MM.1S (cell line): ENCODE measurements around the gene CHKB.

Source experiments
- DNase-seq: peaks from one replicate; pipeline ENCODE4 v3.0.0-alpha.2; 2015
- H2AFZ ChIP-seq: fragments of 300-600 bp; sonication (generic); 2 replicates; pipeline ENCODE4 v1.6.0; 2016; ENCODE audit warnings: antibody characterized with exemption, low read length
- H3F3A ChIP-seq: fragments of 300-600 bp; sonication (generic); 2 replicates; pipeline ENCODE4 v1.6.1; 2016; ENCODE audit warnings: mild to moderate bottlenecking, antibody characterized with exemption, low read length, moderate library complexity, mixed read lengths; ENCODE audit not compliant: insufficient read depth
- H3K27ac ChIP-seq: fragments of 300-600 bp; sonication (generic); 2 replicates; pipeline ENCODE4 v1.5.1; 2016; ENCODE audit warnings: mild to moderate bottlenecking, low read length
- H3K27me3 ChIP-seq: fragments of 300-600 bp; sonication (generic); replicated peaks from 2 replicates; pipeline ENCODE4 v1.6.0; 2016; ENCODE audit warnings: low read length; ENCODE audit not compliant: insufficient read depth
- H3K36me3 ChIP-seq: fragments of 300-600 bp; sonication (generic); replicated peaks from 2 replicates; pipeline ENCODE4 v1.6.1; 2016; ENCODE audit warnings: mild to moderate bottlenecking, low read length, mixed read lengths; ENCODE audit not compliant: insufficient read depth
- H3K4me1 ChIP-seq: fragments of 300-600 bp; sonication (generic); 2 replicates; pipeline ENCODE4 v1.6.1; 2016; ENCODE audit warnings: low read length, mixed read lengths
- H3K4me2 ChIP-seq: fragments of 300-600 bp; sonication (generic); 2 replicates; pipeline ENCODE4 v1.6.0; 2016; ENCODE audit warnings: low read depth, low read length
- H3K4me3 ChIP-seq: fragments of 300-600 bp; sonication (generic); 2 replicates; pipeline ENCODE4 v1.5.1; 2016; ENCODE audit warnings: low read length, mixed read lengths
- H3K79me2 ChIP-seq: fragments of 300-600 bp; sonication (generic); 2 replicates; pipeline ENCODE4 v1.6.1; 2016; ENCODE audit warnings: mixed run types, low read length, mixed read lengths
- H3K9ac ChIP-seq: fragments of 300-600 bp; sonication (generic); 2 replicates; pipeline ENCODE4 v1.6.1; 2016; ENCODE audit warnings: low read length, mixed read lengths
- H3K9me2 ChIP-seq: fragments of 300-600 bp; sonication (generic); replicated peaks from 2 replicates; pipeline ENCODE4 v1.6.1; 2016; ENCODE audit warnings: mild to moderate bottlenecking, low read length, mixed read lengths; ENCODE audit not compliant: insufficient read depth
- H3K9me3 ChIP-seq: fragments of 300-600 bp; sonication (generic); replicated peaks from 2 replicates; pipeline ENCODE4 v1.6.1; 2016; ENCODE audit warnings: mild to moderate bottlenecking, low read length, mixed read lengths; ENCODE audit not compliant: insufficient read depth
- H4K20me1 ChIP-seq: fragments of 300-600 bp; sonication (generic); 2 replicates; pipeline ENCODE4 v1.6.1; 2016; ENCODE audit warnings: mild to moderate bottlenecking, low read length, moderate library complexity, mixed read lengths; ENCODE audit not compliant: insufficient read depth
- EZH2 ChIP-seq: fragments of 300-600 bp; sonication (generic); optimal IDR thresholded peaks from 2 replicates; pipeline ENCODE3; 2017; ENCODE audit warnings: low read depth, mild to moderate bottlenecking, antibody characterized with exemption, low read length, mixed read lengths
- EZH2phosphoT487 ChIP-seq: fragments of 300-600 bp; sonication (generic); IDR thresholded peaks from 2 replicates; pipeline ENCODE4 v1.6.1; 2018; ENCODE audit warnings: antibody characterized with exemption, low read length
- TF ChIP-seq, protein P1 (sequence below): fragments of 300-600 bp; sonication (generic); IDR thresholded peaks from 2 replicates; pipeline ENCODE4 v1.5.1; 2016; ENCODE audit warnings: antibody characterized with exemption, low read length, mixed read lengths

The CHKB gene

DNA sequence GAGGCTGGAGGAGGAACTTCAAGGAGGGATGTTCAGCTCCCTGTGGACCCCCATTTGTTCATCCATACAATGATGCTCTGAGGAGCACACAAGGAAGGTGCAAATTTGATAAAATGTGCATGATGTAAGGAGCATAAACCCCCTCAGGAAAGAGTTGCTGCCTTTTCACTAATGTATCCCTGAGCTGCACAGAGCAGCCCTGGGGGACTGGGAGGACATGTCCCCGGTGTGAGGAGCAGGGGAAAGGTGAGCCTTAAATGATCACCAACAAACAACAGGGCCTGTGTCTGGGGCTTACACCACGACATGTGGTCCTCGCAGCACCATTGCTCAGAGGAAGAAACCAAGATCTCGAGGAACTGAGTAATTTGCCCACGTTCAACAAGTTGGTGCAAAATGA lies 14.4 kb upstream of the CHKB start:
- H3K9me3 ChIP-seq: no peaks in the 10 kb centered on the region
- H3K79me2 ChIP-seq: no peaks in the 10 kb centered on the region
- no peak for TF ChIP-seq EZH2phosphoT487
- no peaks in the 10 kb centered on the region for H3K4me1 ChIP-seq
- H3K27me3 ChIP-seq: peaks cover 60% of the 10 kb centered on the region
- no peak for DNase-seq
- no peaks in the 10 kb centered on the region for H3K9me2 ChIP-seq
- H3K27ac ChIP-seq: no peak overlapping the region
- no peak overlapping the region for H3K4me2 ChIP-seq
- no peaks in the 10 kb centered on the region for H3F3A ChIP-seq
- H3K36me3 ChIP-seq: no peaks in the 10 kb centered on the region
- H2AFZ ChIP-seq: no peak overlapping the region
- H3K9ac ChIP-seq: no peak overlapping the region
- H4K20me1 ChIP-seq: no peaks in the 10 kb centered on the region
- no peak overlapping the region for H3K4me3 ChIP-seq

DNA sequence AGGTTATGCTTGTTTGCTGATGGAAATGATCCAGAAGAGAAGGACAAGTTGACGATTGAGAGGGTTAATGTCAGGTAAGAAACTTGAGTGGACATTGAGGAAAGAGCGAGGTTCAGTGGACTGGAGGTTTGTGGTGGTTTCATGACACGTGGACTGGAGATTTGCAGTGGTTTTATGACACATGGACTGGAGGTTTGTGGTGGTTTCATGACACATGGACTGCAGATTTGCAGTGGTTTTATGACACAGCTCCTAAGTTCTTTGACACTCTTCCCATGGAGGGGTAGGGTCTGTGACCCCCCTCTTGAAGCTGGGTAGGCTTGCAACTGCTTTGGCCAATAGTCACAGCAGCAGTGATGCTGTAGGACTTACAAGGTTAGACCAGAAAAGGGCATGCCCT lies 12.5 kb upstream of the CHKB start:
- Histone ChIP-seq H3K27ac (no peak overlapping the region), H3F3A (no peaks in the 10 kb centered on the region), H3K4me3 (no peak overlapping the region), H3K9ac (no peak overlapping the region), H2AFZ (no peak overlapping the region), H3K36me3 (no peaks in the 10 kb centered on the region), H3K27me3 (peaks cover 59% of the 10 kb centered on the region), H3K4me1 (no peaks in the 10 kb centered on the region), H4K20me1 (no peaks in the 10 kb centered on the region), H3K79me2 (no peaks in the 10 kb centered on the region), H3K9me2 (no peaks in the 10 kb centered on the region), H3K9me3 (no peaks in the 10 kb centered on the region), H3K4me2 (no peak overlapping the region)
- no peak for TF ChIP-seq EZH2phosphoT487
- no peak for TF ChIP-seq EZH2
- TF ChIP-seq, protein P1, sequence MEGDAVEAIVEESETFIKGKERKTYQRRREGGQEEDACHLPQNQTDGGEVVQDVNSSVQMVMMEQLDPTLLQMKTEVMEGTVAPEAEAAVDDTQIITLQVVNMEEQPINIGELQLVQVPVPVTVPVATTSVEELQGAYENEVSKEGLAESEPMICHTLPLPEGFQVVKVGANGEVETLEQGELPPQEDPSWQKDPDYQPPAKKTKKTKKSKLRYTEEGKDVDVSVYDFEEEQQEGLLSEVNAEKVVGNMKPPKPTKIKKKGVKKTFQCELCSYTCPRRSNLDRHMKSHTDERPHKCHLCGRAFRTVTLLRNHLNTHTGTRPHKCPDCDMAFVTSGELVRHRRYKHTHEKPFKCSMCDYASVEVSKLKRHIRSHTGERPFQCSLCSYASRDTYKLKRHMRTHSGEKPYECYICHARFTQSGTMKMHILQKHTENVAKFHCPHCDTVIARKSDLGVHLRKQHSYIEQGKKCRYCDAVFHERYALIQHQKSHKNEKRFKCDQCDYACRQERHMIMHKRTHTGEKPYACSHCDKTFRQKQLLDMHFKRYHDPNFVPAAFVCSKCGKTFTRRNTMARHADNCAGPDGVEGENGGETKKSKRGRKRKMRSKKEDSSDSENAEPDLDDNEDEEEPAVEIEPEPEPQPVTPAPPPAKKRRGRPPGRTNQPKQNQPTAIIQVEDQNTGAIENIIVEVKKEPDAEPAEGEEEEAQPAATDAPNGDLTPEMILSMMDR: no peak
- DNase-seq: no peak

DNA sequence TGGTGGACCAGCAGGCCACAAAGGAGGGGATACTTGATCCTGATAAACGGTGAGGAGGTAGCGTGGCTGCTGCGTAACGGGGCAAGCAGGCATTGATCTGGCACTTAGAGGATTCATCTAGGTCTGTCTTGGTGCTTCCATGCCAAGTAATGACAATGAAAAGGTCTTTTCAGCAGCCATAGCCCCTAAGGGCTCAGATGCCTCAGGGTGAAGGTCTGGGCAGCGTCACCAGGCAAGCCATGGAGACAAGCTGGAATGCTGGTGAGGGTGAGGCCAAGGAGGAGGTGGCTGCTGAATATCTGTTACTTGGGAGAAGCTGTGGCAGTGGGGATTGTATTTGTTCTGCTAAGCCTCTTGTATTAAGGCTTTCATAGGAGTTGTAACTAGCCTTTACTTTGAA lies 4.8 kb upstream of the CHKB start:
- Histone ChIP-seq H3K27ac (no peak overlapping the region), H3K9me3 (no peaks in the 10 kb centered on the region), H4K20me1 (no peaks in the 10 kb centered on the region), H3K4me3 (no peak overlapping the region), H3K79me2 (peaks cover 8% of the 10 kb centered on the region; the same call in 1 of the 2 replicates), H3F3A (no peaks in the 10 kb centered on the region), H3K4me1 (peaks cover 4% of the 10 kb centered on the region; the same call in 1 of the 2 replicates), H3K4me2 (no peak overlapping the region), H2AFZ (no peak overlapping the region), H3K27me3 (peaks cover 26% of the 10 kb centered on the region), H3K9me2 (no peaks in the 10 kb centered on the region), H3K9ac (no peak overlapping the region), H3K36me3 (no peaks in the 10 kb centered on the region)
- no peak for DNase-seq
- TF ChIP-seq, protein P1: no peak
- TF ChIP-seq EZH2phosphoT487: no peak
- TF ChIP-seq EZH2: no peak

DNA sequence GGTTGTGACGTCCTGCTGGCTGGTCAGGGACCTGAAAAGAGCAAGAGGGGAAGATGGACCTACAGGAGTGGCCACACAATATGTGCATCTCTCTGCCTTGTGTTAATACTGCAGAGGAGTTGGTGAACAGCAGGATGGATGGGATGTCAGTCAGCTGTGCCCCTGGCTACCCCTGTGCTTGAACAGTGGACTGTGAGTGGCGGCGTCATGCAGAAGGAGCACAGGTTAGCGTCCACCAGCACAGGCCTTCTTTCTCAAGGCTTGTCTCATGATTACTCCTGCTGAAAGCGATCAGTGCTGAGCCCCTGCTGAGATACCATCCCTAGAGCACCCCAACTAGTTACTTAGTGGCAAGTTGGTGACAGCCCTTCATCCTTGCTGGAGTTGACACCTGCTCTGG lies 3.8 kb upstream of the CHKB start:
- Histone ChIP-seq H3K79me2 (peaks cover 15% of the 10 kb centered on the region), H3K9ac (no peak overlapping the region), H3K4me1 (peaks cover 8% of the 10 kb centered on the region; the same call in 1 of the 2 replicates), H4K20me1 (no peaks in the 10 kb centered on the region), H3K27ac (no peak overlapping the region), H3K36me3 (no peaks in the 10 kb centered on the region), H3K9me2 (no peaks in the 10 kb centered on the region), H2AFZ (no peak overlapping the region), H3K27me3 (peaks cover 25% of the 10 kb centered on the region), H3K4me3 (no peak overlapping the region), H3F3A (no peaks in the 10 kb centered on the region), H3K4me2 (no peak overlapping the region), H3K9me3 (no peaks in the 10 kb centered on the region)
- no peak for DNase-seq
- TF ChIP-seq EZH2 (no peak), EZH2phosphoT487 (no peak)
- TF ChIP-seq, protein P1: no peak
